ENCODE measurements around the gene EVPLL.

DNA sequence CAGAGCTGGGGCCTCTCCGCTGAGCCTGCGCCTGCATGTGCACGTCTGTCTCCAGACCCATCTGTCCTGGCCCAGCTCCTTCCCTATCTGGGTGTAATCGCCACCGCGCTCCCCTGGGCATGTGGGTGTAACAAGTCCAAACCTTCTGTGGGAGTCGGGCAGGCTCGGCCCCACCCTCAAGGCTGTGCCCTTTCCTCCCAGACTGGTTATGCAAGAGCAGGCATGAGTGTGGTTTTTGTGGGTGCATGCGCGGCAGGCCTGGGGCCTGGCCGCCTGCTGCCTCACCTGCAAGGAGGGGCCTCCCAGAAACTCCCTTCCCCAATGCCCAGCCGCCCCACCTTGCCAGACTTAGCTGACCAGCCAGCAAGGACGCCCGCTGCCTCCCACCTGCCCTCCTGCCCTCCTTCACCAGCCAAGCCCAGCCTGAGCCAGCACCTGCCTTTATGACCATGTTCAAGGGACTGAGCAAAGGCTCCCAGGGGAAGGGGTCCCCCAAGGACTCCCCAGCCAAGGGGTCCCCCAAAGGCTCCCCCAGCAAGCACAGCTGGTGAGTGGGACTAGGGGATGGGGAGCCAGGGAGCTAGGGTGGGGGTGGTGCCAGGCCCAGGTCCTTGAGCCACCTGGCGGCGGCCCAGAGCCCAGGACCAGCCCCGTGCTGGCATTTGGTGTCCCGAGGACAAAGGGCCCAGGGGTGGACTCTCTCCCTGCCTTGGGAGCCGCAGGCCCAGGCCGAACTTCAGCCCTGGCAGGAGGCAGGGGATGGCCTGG lies at the start of gene EVPLL:
- TF ChIP-seq, protein P1, sequence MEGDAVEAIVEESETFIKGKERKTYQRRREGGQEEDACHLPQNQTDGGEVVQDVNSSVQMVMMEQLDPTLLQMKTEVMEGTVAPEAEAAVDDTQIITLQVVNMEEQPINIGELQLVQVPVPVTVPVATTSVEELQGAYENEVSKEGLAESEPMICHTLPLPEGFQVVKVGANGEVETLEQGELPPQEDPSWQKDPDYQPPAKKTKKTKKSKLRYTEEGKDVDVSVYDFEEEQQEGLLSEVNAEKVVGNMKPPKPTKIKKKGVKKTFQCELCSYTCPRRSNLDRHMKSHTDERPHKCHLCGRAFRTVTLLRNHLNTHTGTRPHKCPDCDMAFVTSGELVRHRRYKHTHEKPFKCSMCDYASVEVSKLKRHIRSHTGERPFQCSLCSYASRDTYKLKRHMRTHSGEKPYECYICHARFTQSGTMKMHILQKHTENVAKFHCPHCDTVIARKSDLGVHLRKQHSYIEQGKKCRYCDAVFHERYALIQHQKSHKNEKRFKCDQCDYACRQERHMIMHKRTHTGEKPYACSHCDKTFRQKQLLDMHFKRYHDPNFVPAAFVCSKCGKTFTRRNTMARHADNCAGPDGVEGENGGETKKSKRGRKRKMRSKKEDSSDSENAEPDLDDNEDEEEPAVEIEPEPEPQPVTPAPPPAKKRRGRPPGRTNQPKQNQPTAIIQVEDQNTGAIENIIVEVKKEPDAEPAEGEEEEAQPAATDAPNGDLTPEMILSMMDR (IDR thresholded peaks at IDR 0.05 in 4 of 5, conservative IDR thresholded peaks at IDR 0.05 in 1 of 5) = no peak
- TF ChIP-seq POLR2A (IDR thresholded peaks at IDR 0.05) = no peak

Data from gastrocnemius medialis (tissue), 4 donors.